Activated CD8-positive, alpha-beta memory T cell treated with anti-CD3 and anti-CD28 coated beads, Interleukin-2, amount 10 ng/mL, durations not matched to agents 7 days and 5 days (primary cell): ENCODE data around the gene CREG2. TPM values are rescaled to one million over a fixed set of nuclear protein-coding genes. Genes with fewer than 3 reads are reported as not detected.

Source experiments
- ATAC-seq: fragments of 150-1000 bp; cut with Tn5 transposase; one replicate; pipeline ENCODE4 v1.10.0; 2021; ENCODE audit warnings: moderate library complexity
- CTCF ChIA-PET: fragments of 350-600 bp; sonication (Branson Sonifier 250); formaldehyde crosslinking; loops from one replicate; lab custom pipeline; 2021; ENCODE audit warnings: antibody characterized with exemption; lab: Charles Lee
- DNase-seq: peaks from one replicate; pipeline ENCODE4 v3.0.0-alpha.2; 2020
- H3K27ac Mint-ChIP-seq: one replicate; pipeline ENCODE4 v1.8.0; 2021; ENCODE audit warnings: mild to moderate bottlenecking, mixed read lengths
- H3K27me3 Mint-ChIP-seq: one replicate; pipeline ENCODE4 v1.8.0; 2021; ENCODE audit warnings: mixed read lengths
- H3K36me3 Mint-ChIP-seq: one replicate; pipeline ENCODE4 v1.8.0; 2021; ENCODE audit warnings: mild to moderate bottlenecking, mixed read lengths
- H3K4me1 Mint-ChIP-seq: one replicate; pipeline ENCODE4 v1.8.0; 2021; ENCODE audit warnings: mixed read lengths
- H3K4me3 Mint-ChIP-seq: one replicate; pipeline ENCODE4 v1.8.0; 2021; ENCODE audit warnings: mild to moderate bottlenecking, moderate library complexity, mixed read lengths
- H3K9me3 Mint-ChIP-seq: one replicate; pipeline ENCODE4 v1.8.0; 2022; ENCODE audit warnings: low read depth, mixed read lengths
- total RNA-seq, 2 experiments: library from RNA; stranded (reverse); gene quantifications; one replicate each; pipeline ENCODE4 v1.2.3, GENCODE V29; 2021

The CREG2 gene
- total RNA-seq, 2 experiments from 2014 or later, result not detected

GRCh38 chr2:101380376-101380775 is 6.9 kb downstream of the CREG2 start:
- Mint-ChIP-seq H3K36me3 (no peaks in the 10 kb centered on the region), H3K9me3 (no peaks in the 10 kb centered on the region)
- CTCF ChIA-PET, result interaction anchor here (1.2 kb wide), 1 partner anchor 38 kb away, joined by 3 read pairs; no protein-coding TSS in a partner anchor

GRCh38 chr2:101379091-101379490 is 8.2 kb downstream of the CREG2 start:
- ATAC-seq, result no peak
- Mint-ChIP-seq H3K4me1 (no peaks in the 10 kb centered on the region), H3K9me3 (no peaks in the 10 kb centered on the region), H3K36me3 (no peaks in the 10 kb centered on the region), H3K27me3 (peaks cover 21% of the 10 kb centered on the region), H3K4me3 (no peak overlapping the region), H3K27ac (no peak overlapping the region)
- no peak for DNase-seq
- CTCF ChIA-PET, result no interaction called here

More at GRCh38 chr2:101380376-101380775, 6.9 kb downstream of the CREG2 start:
- Mint-ChIP-seq H3K27me3 (peaks cover 32% of the 10 kb centered on the region), H3K4me3 (no peak overlapping the region), H3K4me1 (no peaks in the 10 kb centered on the region), H3K27ac (no peak overlapping the region)
- ATAC-seq (no peak), DNase-seq (no peak)

GRCh38 chr2:101375653-101376052 is 11.7 kb downstream of the CREG2 start:
- ATAC-seq (no peak), DNase-seq (no peak)
- Mint-ChIP-seq H3K36me3 (no peaks in the 10 kb centered on the region), H3K27ac (no peak overlapping the region), H3K27me3 (peaks cover 12% of the 10 kb centered on the region), H3K4me1 (no peaks in the 10 kb centered on the region), H3K4me3 (no peak overlapping the region), H3K9me3 (peaks cover 2% of the 10 kb centered on the region)
- CTCF ChIA-PET, result no interaction called here

- Mint-ChIP-seq H3K4me1 (no peaks in the 10 kb centered on the region), H3K9me3 (peaks cover 2% of the 10 kb centered on the region), H3K27me3 (peaks cover 12% of the 10 kb centered on the region), H3K27ac (no peak overlapping the region), H3K36me3 (no peaks in the 10 kb centered on the region), H3K4me3 (no peak overlapping the region)
- no peak for ATAC-seq
- DNase-seq, result no peak
- CTCF ChIA-PET, result interaction anchor here (1.6 kb wide), 1 partner anchor 33 kb away, joined by 6 read pairs; no protein-coding TSS in a partner anchor
Measured at GRCh38 chr2:101374821-101375561, 12.3 kb downstream of the CREG2 start.

- no peaks in the 10 kb centered on the region for H3K4me1 Mint-ChIP-seq
- H3K27me3 Mint-ChIP-seq, result peaks cover 2% of the 10 kb centered on the region
- H3K4me3 Mint-ChIP-seq, result no peak overlapping the region
- peaks cover 2% of the 10 kb centered on the region for H3K9me3 Mint-ChIP-seq
- no peak for ATAC-seq
- H3K36me3 Mint-ChIP-seq, result no peaks in the 10 kb centered on the region
- no peak overlapping the region for H3K27ac Mint-ChIP-seq
- no peak for DNase-seq
- CTCF ChIA-PET, result interaction anchor here (1.0 to 1.6 kb wide), 2 partner anchors 10 to 15 kb away, joined by 3 to 6 read pairs; no protein-coding TSS in a partner anchor
Measured at GRCh38 chr2:101372792-101373191, 14.5 kb downstream of the CREG2 start.

- peaks cover 2% of the 10 kb centered on the region for H3K9me3 Mint-ChIP-seq
- H3K36me3 Mint-ChIP-seq, result no peaks in the 10 kb centered on the region
- no peak overlapping the region for H3K4me3 Mint-ChIP-seq
- H3K27me3 Mint-ChIP-seq, result peaks cover 2% of the 10 kb centered on the region
- H3K27ac Mint-ChIP-seq, result no peak overlapping the region
- CTCF ChIA-PET, result interaction anchor here (1.0 kb wide), 1 partner anchor 13 kb away, joined by 3 read pairs; no protein-coding TSS in a partner anchor
- no peak for DNase-seq
- no peaks in the 10 kb centered on the region for H3K4me1 Mint-ChIP-seq
- ATAC-seq, result no peak
Measured at GRCh38 chr2:101371636-101372035, 15.7 kb downstream of the CREG2 start.

- ATAC-seq (no peak), DNase-seq (no peak)
- Mint-ChIP-seq H3K27ac (no peak overlapping the region), H3K27me3 (peaks cover 2% of the 10 kb centered on the region), H3K36me3 (no peaks in the 10 kb centered on the region), H3K4me3 (no peak overlapping the region), H3K4me1 (no peaks in the 10 kb centered on the region), H3K9me3 (peaks cover 2% of the 10 kb centered on the region)
- CTCF ChIA-PET, result interaction anchor here (0.8 to 1.4 kb wide), 3 partner anchors 19 to 27 kb away, joined by 3 read pairs; no protein-coding TSS in a partner anchor
Measured at GRCh38 chr2:101369100-101369499, 18.2 kb downstream of the CREG2 start.

GRCh38 chr2:101368376-101368775 is 18.9 kb downstream of the CREG2 start:
- no peak overlapping the region for H3K4me3 Mint-ChIP-seq
- no peaks in the 10 kb centered on the region for H3K4me1 Mint-ChIP-seq
- CTCF ChIA-PET, result interaction anchor here (1.1 kb wide), 1 partner anchor 27 kb away, joined by 3 read pairs; no protein-coding TSS in a partner anchor
- H3K36me3 Mint-ChIP-seq, result no peaks in the 10 kb centered on the region
- H3K27me3 Mint-ChIP-seq, result peaks cover 2% of the 10 kb centered on the region
- no peak for ATAC-seq
- H3K27ac Mint-ChIP-seq, result no peak overlapping the region
- peaks cover 2% of the 10 kb centered on the region for H3K9me3 Mint-ChIP-seq
- DNase-seq, result no peak

- Mint-ChIP-seq H3K4me1 (peaks cover 2% of the 10 kb centered on the region), H3K27ac (no peak overlapping the region), H3K27me3 (peaks cover 2% of the 10 kb centered on the region), H3K4me3 (no peak overlapping the region), H3K36me3 (no peaks in the 10 kb centered on the region), H3K9me3 (no peaks in the 10 kb centered on the region)
- DNase-seq (no peak), ATAC-seq (no peak)
- CTCF ChIA-PET, result no interaction called here
Measured at GRCh38 chr2:101367508-101367907, 19.8 kb downstream of the CREG2 start.

GRCh38 chr2:101364878-101365277 is 22.4 kb downstream of the CREG2 start:
- Mint-ChIP-seq H3K36me3 (no peaks in the 10 kb centered on the region), H3K27ac (peak overlapping the region; percentile 26), H3K4me3 (no peak overlapping the region), H3K27me3 (peaks cover 2% of the 10 kb centered on the region), H3K9me3 (no peaks in the 10 kb centered on the region), H3K4me1 (peaks cover 25% of the 10 kb centered on the region)
- CTCF ChIA-PET, result interaction anchor here (1.0 kb wide), 1 partner anchor 22 kb away, joined by 3 read pairs; no protein-coding TSS in a partner anchor
- ATAC-seq (no peak), DNase-seq (no peak)

GRCh38 chr2:101362777-101363176 is 24.5 kb downstream of the CREG2 start:
- no peaks in the 10 kb centered on the region for H3K27me3 Mint-ChIP-seq
- ATAC-seq (no peak), DNase-seq (no peak)
- peaks cover 28% of the 10 kb centered on the region for H3K4me1 Mint-ChIP-seq
- no peak overlapping the region for H3K4me3 Mint-ChIP-seq
- no peaks in the 10 kb centered on the region for H3K9me3 Mint-ChIP-seq
- no peaks in the 10 kb centered on the region for H3K36me3 Mint-ChIP-seq
- CTCF ChIA-PET, result interaction anchor here (0.8 to 3.7 kb wide), 11 partner anchors 11 to 521 kb away, joined by 3 to 32 read pairs (median 7); partner anchors contain the start of genes CNOT11 and CREG2
- H3K27ac Mint-ChIP-seq, result no peak overlapping the region

- H3K27me3 Mint-ChIP-seq, result no peaks in the 10 kb centered on the region
Measured at GRCh38 chr2:101362316-101362715, 25.0 kb downstream of the CREG2 start.

GRCh38 chr2:101361522-101361921 is 25.8 kb downstream of the CREG2 start:
- Mint-ChIP-seq H3K4me1 (peaks cover 28% of the 10 kb centered on the region), H3K27ac (peak overlapping the region; percentile 69), H3K9me3 (no peaks in the 10 kb centered on the region), H3K36me3 (no peaks in the 10 kb centered on the region), H3K27me3 (no peaks in the 10 kb centered on the region), H3K4me3 (peak overlapping the region; percentile 3)
- DNase-seq, result peak; percentile 82
- CTCF ChIA-PET, result interaction anchor here (0.5 to 3.7 kb wide), 10 partner anchors 9 to 162 kb away, joined by 3 to 32 read pairs (median 10); partner anchors contain the start of genes CNOT11, CREG2 and RFX8
- peak; percentile 92 for ATAC-seq

More at GRCh38 chr2:101362316-101362715, 25.0 kb downstream of the CREG2 start:
- Mint-ChIP-seq H3K4me3 (no peak overlapping the region), H3K4me1 (peaks cover 28% of the 10 kb centered on the region), H3K36me3 (no peaks in the 10 kb centered on the region), H3K9me3 (no peaks in the 10 kb centered on the region), H3K27ac (peak overlapping the region; percentile 69)
- DNase-seq (no peak), ATAC-seq (no peak)
- CTCF ChIA-PET, result interaction anchor here (0.8 to 3.7 kb wide), 13 partner anchors 9 to 522 kb away, joined by 3 to 32 read pairs (median 6); partner anchors contain the start of genes CNOT11, CREG2 and RFX8
